ENCODE measurements around the gene DRC7.

DNA sequence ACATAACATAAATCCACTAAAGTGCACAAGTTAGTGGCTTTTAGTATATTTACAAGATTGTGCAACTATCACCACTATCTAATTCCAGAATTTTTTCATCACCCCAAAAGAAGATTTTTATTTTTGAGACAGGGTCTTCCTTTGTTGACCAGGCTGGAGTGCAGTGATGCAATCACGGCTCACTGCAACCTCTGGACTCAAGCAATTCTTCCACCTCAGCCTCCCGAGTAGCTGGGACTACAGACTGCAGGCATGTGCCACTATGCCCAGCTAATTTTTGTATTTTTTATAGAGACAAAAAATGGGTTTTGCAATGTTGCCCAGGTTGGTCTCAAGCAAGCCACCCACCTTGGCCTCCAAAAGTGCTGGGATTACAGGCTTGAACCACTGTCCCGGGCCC is 15.1 kb downstream of the DRC7 start:
- TF ChIP-seq EP300 (IDR thresholded peaks at IDR 0.05) (no peak), POLR2A (IDR thresholded peaks at IDR 0.05) (no peak), POLR2AphosphoS5 (IDR thresholded peaks at IDR 0.05) (no peak)
- TF ChIP-seq, protein P1, sequence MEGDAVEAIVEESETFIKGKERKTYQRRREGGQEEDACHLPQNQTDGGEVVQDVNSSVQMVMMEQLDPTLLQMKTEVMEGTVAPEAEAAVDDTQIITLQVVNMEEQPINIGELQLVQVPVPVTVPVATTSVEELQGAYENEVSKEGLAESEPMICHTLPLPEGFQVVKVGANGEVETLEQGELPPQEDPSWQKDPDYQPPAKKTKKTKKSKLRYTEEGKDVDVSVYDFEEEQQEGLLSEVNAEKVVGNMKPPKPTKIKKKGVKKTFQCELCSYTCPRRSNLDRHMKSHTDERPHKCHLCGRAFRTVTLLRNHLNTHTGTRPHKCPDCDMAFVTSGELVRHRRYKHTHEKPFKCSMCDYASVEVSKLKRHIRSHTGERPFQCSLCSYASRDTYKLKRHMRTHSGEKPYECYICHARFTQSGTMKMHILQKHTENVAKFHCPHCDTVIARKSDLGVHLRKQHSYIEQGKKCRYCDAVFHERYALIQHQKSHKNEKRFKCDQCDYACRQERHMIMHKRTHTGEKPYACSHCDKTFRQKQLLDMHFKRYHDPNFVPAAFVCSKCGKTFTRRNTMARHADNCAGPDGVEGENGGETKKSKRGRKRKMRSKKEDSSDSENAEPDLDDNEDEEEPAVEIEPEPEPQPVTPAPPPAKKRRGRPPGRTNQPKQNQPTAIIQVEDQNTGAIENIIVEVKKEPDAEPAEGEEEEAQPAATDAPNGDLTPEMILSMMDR (IDR thresholded peaks at IDR 0.05): no peak
